GM19351 (cell line): ENCODE results near the gene LSR.
"Not testable (repeated sequence)": the region's sequence is repeated elsewhere in the genome, so short reads cannot be mapped to it uniquely, and the experiment has no call there.

Source experiments
- ATAC-seq: cut with Tn5 transposase; IDR thresholded peaks from one replicate; pipeline ENCODE4 v1.9.1; 2021; ENCODE audit warnings: mild to moderate bottlenecking, moderate library complexity; ENCODE audit not compliant: unreplicated experiment

The LSR gene

GRCh38 chr19:35216833-35217648 lies 31.8 kb upstream of the LSR start:
- ATAC-seq, result no peak

- ATAC-seq, result no peak
These were observed 31.2 kb upstream of the LSR start for GRCh38 chr19:35217649-35217990.

- ATAC-seq, result no peak
These were observed 29.8 kb upstream of the LSR start for GRCh38 chr19:35219008-35219407.

GRCh38 chr19:35220315-35220921 lies 28.4 kb upstream of the LSR start:
- ATAC-seq, result no peak

GRCh38 chr19:35220973-35221590 lies 27.7 kb upstream of the LSR start:
- not testable (repeated sequence) for ATAC-seq

- ATAC-seq, result no peak
These were observed 26.3 kb upstream of the LSR start for GRCh38 chr19:35222373-35223015.

- no peak for ATAC-seq
These were observed 25.6 kb upstream of the LSR start for GRCh38 chr19:35223084-35223790.

GRCh38 chr19:35223862-35224505 lies 24.8 kb upstream of the LSR start:
- no peak for ATAC-seq

GRCh38 chr19:35224681-35225571 lies 23.9 kb upstream of the LSR start:
- ATAC-seq, result no peak

GRCh38 chr19:35225951-35226350 lies 22.9 kb upstream of the LSR start:
- ATAC-seq, result no peak

- no peak for ATAC-seq
These were observed 22.1 kb upstream of the LSR start for GRCh38 chr19:35226748-35227147.

- no peak for ATAC-seq
These were observed 20.4 kb upstream of the LSR start, which contains the start of gene FAM187B for GRCh38 chr19:35228177-35228930. Gene FAM187B (minus strand): TSS chr19:35228739. CDS start chr19:35228680, 59 bp downstream.

GRCh38 chr19:35229601-35230000 lies 19.2 kb upstream of the LSR start:
- ATAC-seq, result no peak

GRCh38 chr19:35231956-35232645 lies 16.7 kb upstream of the LSR start:
- ATAC-seq, result no peak

- no peak for ATAC-seq
These were observed 15.9 kb upstream of the LSR start for GRCh38 chr19:35232912-35233311.

GRCh38 chr19:35236638-35237400 lies 12.0 kb upstream of the LSR start:
- no peak for ATAC-seq

GRCh38 chr19:35239597-35239996 lies 9.2 kb upstream of the LSR start:
- not testable (repeated sequence) for ATAC-seq
